CD4-positive, alpha-beta T cell treated with Interleukin-4 for 4 hours (primary cell): Measurements from ENCODE around the gene KLHDC9.

ENCODE experiments used
- DNase-seq: peaks from one replicate; pipeline ENCODE4 v3.0.0-alpha.2; 2020

KLHDC9 gene

DNA sequence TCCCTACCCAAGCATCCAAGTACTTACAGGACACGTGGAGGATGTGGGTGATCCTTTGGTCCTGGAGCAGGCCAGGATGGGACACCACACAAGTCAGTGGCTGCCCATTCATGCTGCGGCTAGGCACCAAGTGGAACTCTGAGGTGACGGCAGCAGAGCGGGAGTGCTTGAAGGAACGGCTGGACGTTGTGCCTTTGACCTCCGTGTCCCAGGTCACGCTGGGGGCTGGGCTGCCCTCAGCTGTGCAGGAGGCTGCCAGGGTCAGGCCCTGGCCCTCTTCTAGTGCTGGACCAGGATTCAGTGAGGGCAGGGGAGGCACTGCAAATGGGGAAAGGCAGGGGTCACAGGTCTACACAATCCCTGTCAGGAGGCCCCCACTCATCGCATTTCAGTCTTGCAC, 20.7 kb upstream of the KLHDC9 start:
- DNase-seq = no peak

DNA sequence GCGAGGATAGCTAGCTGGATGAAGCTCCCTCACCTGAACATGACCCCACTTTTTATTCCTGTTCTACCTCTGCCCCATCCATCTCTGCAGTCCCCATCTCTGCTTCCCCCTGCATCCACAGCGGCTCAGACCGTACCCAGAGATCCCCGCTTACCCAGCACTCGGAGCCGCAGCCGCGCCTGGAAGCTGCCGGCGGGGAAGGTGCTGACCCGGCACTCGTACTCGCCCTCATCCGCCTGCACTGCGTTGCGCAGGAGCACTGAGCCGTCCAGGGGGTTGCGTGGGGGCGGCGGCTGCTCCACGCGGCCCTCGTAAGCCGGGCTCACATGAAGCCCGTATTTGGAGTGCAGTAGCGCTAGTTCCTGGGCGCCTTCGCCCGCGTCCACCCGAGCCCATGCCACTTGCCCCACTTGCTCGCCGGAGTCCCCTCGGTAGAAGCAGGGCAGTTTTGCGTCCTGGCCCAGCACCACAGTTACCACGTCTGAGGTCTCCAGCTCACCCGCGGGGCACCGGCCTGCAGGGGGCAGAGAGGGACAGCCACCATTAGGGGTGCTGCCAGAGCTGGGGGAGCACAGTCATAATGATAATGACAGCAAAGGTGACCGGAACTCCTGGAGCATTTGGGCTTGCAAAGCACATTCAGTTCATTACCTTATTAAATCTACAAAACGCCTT, 18.6 kb upstream of the KLHDC9 start:
- no peak for DNase-seq

DNA sequence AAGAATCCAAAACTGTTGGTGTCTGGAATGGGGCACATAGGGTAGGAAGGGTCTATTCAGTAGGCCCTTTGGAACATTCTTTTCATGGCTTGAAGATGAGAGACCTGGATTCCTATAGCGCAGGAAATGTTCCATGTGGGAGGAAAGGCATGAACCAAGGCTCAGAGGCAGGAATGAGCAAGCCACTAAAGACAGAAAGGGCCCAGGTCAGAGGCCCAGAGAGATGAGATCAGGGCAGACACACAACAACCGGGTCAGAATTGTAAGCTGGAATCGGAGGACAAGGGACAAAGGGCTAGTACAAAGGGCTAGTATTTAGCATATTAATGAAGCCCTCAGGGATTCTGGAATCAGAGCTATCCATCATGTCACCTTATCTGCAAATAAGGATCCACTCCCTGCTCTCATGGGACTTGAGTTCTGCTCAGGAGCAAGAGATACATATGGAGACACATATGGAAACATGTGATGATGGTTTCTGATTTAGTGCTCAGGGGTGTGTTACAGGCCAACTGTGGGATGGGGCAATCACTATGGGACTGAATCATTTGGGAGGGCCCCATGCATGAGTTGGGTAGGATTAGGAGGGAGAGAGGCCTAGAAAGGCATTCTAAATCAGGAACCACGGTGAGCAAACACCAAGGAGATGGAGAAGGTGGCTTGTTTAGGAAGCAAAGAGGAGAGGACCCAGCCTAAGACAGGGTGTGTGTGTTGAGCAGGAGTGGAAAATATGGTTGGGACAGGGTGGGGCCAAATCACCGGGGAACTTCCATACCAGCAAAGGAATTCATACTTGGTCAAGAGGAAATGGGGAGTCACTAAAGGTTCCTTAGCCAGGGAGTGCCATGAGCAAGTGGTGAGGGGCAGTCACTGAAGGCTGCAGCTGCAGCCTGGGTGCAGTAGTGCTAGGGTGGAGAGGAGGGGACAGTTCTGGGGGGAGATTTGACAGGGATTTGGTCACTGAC, 17.4 kb upstream of the KLHDC9 start:
- DNase-seq = no peak

DNA sequence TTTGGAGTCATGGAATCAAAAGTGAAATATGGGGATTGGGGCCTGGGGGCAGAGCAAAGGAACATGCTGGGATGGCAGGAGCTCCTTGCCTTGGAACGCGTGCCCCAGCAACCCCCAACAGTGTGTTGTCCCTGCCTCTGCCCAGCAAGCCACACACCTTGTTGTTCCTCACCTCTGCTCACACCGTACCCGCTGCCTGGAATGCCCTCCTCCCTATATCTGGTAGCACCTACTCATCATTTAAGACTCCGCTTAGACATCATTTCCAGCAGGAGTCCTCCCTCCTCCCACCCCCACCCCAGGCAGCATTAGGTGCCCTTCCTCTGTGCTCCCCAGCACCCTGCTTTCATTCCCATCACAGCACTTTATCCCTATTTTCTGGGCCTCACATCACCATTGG, 16.6 kb upstream of the KLHDC9 start:
- DNase-seq = no peak

DNA sequence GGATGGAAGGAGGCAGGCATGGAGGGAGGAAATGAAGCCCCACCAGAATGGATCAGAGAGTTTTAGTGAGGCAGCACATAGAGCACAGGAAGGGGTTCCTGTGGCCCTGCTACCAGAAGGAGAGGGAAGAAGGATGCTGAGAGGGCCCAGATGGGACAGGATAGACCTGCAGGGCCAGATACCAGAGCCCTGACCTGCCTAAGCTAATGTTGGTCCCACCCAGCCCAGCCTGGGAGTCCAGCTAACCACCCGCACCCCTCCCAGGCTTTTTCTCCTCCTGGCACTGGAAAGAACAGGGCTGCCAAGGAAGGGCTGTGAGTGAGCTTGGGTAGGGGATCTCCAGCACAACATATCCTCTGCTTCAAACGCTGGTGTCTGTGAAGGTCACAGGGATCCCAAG, 15.7 kb upstream of the KLHDC9 start:
- DNase-seq = no peak

DNA sequence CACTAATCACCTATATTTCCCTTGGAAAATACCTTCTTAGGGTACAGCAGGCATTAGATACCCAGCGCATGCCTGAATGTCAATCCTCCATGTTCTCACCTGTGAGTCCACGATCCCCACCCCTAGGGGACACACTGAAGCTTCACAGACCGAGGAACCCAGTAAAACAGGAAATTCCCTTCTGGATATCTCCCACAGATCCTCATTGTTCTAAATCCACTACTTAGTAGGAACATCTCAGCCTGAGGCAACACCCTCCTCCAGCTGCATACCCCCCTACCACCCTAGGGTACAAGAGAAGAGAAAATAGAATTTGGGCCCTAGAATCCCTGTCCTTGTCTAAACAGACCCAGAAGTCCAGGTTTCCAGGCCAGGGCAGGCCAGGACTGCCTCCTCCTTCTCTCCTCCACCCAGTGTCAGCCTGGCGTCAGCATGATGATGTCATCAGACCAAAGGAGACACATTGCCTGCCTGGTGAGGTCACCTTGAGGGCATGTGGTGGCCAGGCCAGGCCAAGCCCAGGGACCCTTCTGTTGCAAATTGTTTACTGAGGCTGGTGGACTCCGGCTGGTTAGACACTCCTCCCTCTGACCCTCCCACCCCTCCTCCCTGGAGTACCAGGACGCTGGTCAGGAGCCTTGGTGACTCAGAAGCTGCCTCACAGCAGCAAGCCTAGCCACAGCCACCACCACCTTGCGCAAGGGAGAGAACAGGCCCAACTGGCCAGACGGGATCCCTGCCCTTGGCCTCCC, 15.0 kb upstream of the KLHDC9 start:
- DNase-seq = peak; percentile 14

DNA sequence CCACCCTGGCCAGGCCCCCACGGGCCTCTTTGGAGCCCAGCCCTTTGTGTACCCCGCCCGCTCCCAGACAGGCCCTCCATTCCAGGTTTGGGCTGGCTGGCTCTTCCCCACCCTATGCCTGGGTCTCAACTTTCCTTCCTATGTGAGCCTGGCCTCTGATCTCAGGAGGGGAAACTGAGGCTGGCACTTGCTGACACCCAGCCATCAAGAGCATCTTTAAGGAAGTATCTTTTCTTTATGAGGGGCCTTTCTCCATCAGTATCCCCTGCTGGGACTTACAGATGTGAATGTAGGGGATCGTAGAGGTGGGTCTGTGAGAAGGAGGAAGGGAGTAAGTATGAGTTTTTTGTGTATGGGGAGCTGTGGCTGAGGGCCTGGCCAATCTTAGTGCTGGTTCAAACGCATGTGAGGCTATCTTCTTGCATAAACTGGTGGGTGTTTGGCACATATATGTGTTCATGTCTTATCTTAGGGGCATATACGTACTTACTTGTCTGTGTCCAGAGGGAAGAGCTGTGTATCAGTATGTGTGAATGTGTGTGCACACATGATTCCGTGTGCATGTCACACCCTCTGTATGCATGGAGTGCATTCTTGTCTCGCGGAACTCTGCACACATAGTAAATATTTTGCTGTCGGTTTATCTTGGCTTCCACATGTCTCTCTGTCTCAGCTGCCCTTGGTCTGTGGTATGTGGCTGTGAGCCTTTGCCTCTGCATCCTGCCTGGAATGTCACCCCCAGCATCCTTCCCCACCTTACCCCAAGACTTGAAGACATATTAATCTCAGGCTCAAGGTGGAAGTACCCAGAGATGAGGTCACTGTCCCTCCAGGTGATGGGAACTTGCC, 14.2 kb upstream of the KLHDC9 start:
- no peak for DNase-seq

DNA sequence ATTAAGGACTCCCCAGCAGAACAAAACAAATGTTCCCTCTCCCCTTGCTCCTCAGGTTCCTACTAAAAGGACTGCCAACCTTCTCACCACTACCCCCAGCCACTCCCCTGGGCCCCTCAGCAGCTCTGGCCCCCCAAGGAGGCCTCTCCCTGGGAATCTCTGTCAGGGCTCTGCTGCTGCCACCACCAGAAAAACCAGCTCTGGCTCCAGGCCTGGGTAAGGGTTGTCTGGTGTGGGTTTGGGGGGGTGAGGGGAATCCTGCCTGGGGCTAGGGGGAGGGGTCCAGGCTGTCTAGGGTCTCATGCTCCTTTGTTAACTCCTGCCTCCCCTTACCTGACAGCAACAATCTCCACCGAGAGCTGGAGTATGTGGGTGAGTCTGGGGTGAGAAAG, 13.6 kb upstream of the KLHDC9 start:
- no peak for DNase-seq

DNA sequence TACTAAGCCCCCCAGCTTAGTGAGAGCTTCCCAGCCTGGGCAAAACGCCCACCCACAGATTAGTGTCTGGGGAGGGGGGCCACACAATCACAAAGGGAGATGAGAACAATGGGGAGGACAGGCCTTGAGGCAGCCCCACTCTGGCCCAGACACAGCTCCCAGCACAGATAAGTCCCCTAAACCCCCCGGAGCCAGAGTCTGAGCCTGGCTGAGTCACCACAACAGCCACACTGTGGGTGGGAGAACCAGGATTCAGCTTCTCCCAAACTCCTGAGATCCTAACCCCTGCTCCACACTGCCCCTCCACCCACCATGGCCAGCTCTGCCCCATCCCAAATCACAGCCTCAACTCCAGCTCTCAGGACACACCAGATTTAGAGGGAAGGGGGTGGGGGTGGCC, 13.0 kb upstream of the KLHDC9 start:
- no peak for DNase-seq

DNA sequence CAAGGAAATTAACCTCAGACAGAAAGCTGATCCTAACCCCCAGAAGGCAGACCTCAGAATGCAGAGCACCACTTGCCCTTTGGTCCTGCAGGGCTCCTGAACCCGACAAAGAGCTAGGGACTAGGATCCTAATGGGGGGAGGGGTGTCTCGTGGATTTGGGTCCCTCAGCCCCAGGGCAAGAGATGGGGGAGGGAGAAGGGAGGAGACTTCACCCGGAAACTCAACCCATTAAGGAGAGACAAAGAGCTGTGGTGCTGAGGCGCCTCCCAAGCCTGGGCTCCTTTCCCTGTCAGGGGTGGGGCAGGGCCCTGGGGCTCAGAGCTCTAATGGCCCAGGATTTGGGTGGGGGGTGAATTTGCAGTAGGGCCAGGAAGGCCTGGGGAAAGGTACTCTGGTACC, 11.7 kb upstream of the KLHDC9 start:
- DNase-seq = no peak

DNA sequence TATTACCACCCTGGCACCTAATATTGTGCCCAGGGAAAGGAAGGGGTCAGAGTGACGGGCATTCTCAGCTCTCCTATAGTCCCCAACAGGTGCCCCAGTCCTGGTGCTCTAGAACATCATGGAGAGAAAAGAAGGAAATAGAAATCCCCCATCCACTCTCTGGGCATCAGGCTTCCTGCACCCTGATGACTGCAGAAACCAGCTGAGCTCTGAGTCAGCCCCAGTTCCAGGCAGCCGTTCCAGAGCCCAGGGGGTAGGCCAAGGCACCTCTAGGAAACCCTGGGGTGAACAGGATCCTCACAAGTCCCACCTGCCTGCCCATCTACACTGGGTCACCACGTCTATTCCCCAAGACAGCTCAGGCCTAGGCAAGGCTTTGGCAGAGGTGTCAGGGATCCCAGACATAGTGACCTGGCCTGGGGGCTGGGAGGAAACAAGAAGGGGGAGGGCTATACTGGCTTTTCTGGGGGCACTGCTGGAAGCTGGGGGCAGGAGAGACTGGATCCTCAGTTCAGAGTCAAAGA, 9.5 kb upstream of the KLHDC9 start:
- no peak for DNase-seq

DNA sequence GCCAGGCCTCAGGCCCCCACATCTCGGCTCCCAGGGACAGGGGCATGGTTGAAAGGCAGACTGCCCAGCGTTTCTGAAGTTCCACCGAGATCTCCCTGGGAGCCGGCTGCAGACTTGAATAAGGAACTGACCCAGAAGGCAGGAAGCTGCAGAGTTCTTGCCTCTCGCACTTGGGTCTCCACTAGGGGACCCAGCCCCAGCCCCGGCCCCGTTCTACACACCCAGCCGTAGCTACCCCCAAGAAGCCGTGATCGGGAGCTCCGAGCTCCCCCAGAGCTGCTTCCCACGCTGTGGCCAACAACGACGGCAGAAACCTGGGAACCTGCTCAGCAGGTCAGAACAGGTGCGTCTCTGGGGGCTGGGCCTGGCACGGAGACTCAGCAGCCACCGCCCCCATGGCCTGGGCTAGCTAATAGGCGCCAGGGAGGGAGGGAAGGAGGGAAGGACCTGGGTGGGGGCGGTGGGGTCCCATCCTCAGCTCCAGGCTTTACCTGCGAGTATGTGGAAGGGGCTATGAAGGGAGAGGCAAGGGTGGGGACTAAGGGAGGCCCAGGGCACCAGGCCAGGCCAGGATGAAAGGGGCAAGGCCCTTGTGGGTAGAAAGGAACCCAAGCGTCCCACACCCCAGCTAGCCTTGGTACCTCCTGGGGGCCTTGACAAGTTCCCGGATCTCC, 8.8 kb upstream of the KLHDC9 start, which contains the start of gene NECTIN4:
TSS of gene NECTIN4 (minus strand) at position 308 of the 674 bp plus-strand sequence. CDS start at position 46, 262 bp downstream.
- DNase-seq = no peak

DNA sequence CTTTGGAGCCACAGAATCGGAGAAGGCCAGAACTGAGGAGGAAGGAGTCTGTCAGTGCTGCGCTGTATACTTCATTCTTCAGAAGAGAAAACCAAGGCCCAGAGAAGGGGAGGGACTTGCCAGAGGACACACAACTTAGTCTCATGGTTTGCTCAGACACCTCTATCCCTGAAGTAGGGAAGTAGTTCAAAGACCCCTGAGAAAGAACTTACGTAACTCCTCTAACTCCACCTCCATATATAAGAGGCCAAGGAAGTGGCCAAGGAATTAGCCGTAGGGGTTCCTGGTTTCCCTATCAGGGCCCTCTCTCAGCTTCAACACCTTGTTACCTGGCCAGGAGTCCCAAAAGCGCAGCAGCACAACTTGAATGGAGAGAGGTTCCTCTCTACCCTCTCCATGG, 8.2 kb upstream of the KLHDC9 start:
- no peak for DNase-seq

DNA sequence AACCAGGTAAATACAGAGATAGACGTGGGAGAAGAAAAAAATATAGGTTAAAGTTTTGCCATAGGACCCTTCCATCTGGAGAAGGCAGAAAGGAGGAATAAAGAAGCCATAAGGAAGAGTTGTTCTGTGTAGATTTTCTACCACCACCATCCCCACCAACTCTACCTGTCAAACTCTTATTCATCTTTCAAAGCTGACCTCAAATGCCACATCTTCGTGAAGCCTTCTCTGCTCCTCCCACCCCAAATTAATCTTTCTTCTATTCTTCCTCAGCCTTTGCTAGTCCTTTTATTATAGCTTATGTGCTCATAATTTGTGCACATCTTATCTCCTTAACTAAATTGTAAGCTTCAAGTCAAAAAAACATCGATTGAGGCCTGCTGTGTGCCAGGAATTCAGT, 7.5 kb upstream of the KLHDC9 start:
- no peak for DNase-seq

DNA sequence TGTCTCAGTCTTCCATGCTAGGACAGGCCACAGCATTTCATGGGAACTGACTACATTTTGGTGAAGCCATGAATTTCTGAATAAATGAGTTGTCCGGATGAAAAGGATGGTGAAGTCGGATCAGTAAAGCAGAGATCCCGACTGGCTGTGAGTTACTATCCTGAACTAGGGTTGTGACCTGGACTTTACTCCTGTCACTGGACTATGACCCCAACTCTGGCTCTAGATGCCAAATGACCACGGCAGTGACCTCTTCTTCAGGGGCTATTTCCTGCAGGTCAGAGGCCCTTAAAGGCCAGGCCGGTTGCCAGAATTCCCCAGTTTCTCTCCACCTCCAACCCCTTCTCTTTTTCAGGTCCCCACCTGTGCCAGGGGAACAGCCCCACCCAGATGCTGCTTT, 7.1 kb upstream of the KLHDC9 start:
- DNase-seq = no peak

DNA sequence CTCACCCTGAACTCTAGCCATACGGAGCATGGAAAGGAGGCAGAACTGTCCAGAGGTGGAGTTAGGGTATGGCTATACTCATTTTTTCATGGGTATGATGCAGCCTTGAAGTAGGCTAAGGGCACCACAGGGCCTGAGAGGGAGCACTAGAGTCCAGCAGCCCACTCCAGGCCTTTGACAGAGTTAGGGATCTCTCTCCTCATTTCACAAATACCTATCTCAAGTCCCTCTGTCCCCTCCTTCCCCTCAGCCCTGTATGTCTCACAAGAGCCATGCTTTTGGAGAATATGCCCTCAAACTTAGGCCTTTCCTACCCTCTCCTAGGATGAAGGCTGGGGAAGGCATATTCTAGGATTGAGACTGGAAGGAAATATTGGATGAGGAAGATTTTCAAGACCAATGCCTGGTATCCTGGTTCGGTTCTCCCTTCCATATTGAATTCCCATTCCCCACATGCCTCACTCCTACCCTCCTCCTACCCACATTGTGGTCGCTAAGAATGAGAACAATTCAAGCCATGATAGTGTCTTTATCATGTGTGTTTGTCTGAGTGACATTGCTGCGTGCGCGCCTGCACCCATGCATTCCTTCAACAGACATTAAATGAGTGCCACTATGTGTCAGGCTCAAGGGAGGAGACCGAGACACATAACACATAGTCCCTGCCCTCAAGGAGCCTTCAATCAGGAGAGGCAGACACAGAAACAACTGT, 6.2 kb upstream of the KLHDC9 start:
- DNase-seq = no peak

DNA sequence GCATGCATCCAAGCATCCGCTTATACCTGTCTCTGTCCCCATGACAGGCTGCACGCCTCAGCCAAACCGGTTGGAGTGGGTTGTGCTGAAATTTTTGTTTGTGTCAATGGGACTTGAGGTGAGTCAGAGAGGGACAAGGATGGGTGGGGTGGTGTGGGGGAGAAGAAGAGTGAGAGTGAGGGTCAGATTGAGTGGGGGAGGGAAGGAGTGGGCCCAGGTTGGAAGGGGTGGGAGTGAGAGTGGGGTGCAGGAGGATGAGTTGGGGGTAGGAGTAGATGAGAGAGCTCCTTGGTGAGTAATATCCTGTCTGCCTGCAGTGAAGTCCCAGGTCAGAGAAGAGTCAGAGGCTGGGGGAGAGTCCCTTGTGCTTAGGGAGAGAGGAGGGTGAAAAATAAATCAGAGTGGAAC, 5.5 kb upstream of the KLHDC9 start:
- DNase-seq = peak; percentile 49

DNA sequence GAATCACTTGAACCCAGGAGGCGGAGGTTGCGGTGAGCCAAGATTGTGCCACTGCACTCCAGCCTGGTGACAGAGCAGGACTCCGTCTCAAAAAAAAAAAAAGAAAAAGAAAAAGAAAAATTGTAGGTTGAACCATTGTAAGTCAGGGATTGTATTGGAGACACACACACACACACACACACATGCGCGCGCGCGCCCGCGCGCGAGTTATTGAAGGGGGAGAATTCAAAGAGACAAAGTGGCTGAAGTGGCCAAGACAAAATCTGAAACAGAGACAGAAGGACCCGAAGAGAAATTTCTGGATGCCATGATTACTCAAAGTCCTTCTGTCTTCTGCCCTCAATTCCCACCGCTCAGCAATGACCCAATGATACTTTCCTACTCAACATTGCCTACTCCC, 3.7 kb upstream of the KLHDC9 start:
- DNase-seq = no peak

DNA sequence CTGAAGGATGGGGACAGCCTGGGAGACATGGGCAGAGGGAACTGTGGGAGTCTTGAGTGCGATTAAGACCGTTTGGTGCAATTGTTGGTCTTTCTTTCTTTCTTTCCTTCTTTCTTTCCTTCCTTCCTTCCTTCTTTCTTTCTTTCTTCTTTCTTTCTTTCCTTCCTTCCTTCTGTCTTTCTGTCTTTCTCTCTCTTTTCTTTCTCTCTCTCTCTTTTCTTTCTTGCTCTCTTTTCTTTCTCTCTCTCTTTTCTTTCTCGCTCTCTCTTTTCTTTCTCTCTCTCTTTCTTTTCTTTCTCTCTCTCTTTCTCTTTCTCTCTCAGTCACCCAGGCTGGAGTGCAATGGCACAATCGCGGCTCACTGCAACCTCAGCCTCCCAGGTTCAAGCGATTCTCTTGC, 2.9 kb upstream of the KLHDC9 start:
- no peak for DNase-seq

DNA sequence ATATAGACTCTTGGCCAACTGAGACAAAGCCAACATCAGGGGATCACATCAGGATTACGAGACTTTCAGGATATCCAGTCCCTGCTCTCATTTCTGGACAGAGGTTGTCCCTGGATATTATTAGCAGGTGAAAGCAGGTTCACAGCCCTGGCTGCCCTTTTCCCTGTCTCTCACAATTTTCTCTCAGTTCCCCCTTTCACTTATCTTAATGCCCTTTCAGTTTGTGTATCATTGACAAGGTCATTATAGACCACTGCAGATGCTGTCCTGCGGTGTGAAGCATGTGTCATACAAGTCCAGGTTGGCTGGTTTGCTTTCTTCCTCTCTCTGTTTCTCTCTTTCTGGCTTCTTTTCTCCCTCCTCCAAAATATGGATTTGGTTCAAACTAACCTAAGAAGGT, 2.1 kb upstream of the KLHDC9 start:
- no peak for DNase-seq

DNA sequence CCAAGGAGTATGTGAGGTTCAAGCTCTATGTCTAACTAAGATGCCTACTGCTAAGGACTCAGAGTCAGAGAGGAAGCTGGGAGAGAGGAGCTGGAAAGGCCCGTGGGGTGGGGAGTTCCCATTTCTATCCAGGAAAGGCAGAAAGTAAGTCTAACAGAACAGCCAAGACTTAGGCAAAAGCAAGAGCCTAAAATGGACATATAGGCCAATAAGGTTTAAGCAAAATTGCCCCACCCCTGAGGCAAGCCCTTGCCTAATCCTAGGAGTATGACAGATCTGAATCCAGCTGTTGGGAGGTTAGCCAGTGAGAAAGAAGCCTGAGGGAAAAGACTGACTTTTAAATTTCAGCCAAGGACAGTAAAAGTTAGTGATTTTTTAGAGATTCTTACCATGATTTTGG, 1.6 kb upstream of the KLHDC9 start:
- no peak for DNase-seq
